Right cardiac atrium (tissue), 5 donors: Measurements from ENCODE around the gene S100PBP. TPM values are rescaled to one million over a fixed set of nuclear protein-coding genes. Genes with fewer than 3 reads are reported as not detected.

Experiments
- ATAC-seq, 2 donors: fragments of 200-7000 bp; cut with Tn5 transposase; one replicate each; pipeline versions ENCODE4 v1.8.0 to v1.9.1; 2020; ENCODE audit warnings: moderate library complexity in 2 of 2, mild to moderate bottlenecking in 1 of 2
- DNase-seq, 3 donors: peaks; one replicate each; pipeline ENCODE4 v3.0.0-alpha.2; 2020
- H3K27ac ChIP-seq: one replicate; pipeline ENCODE4 v1.5.1; 2013; ENCODE audit warnings: mild to moderate bottlenecking, low read length, control low read depth, moderate library complexity
- H3K27me3 ChIP-seq: one replicate; pipeline ENCODE4 v1.6.1; 2013; ENCODE audit not compliant: control insufficient read depth, insufficient read depth
- H3K4me1 ChIP-seq: one replicate; pipeline ENCODE4 v1.6.1; 2013; ENCODE audit warnings: low read length; ENCODE audit not compliant: control insufficient read depth, insufficient read depth
- H3K4me3 ChIP-seq: one replicate; pipeline ENCODE4 v1.5.1; 2013; ENCODE audit warnings: low read length, control low read depth
- H3K9me3 ChIP-seq: one replicate; pipeline ENCODE4 v1.6.1; 2013; ENCODE audit warnings: low read length; ENCODE audit not compliant: control insufficient read depth
- WGBS: extraction: QIAGEN DNeasy Blood & Tissue Kit; methylation state at CpG from one replicate; pipeline ENCODE4 v1.1.7; 2013; 5-methylcytosine and 5-hydroxymethylcytosine counted together
- intact Hi-C, 4 donors: fragments of 100-400 bp; cut with DNase I; formaldehyde crosslinking; loops; one replicate each; pipeline versions ENCODE4 v1.11.0 to v1.14.0; 2022 to 2023
- polyA plus RNA-seq: library from polyadenylated mRNA; stranded (reverse); fragments of 200-250 nt; gene quantifications from one replicate; pipeline ENCODE4 v1.2.3, GENCODE V29; 2013
- total RNA-seq, 4 donors: library from RNA; stranded (reverse); fragmentation: NEBNext Ultra II Directional; extraction: Animal tissue kit (Norgen Biotek cat#: 25700); gene quantifications; one replicate each; pipeline ENCODE4 v1.2.1, GENCODE V29; 2021
- donor health status: healthy with polysubstance abuse.
- donor health status: DM: no; HTN: yes; CAD: no.
- donor health status: DM: no; HTN: no; CAD: no.
- donor health status: DM: no; HTN: yes; CAD: no; lungs with severe emphysema.
- donor health status: DM: yes; HTN: yes; CAD: no.

Gene S100PBP
- total and polyA plus RNA-seq, 5 donors, result 8.1 to 19.8 (median 15.3) TPM

GRCh38 chr1:32881871-32882850 lies 64.7 kb downstream of the S100PBP start:
- intact Hi-C loops, result no loop called here
- Histone ChIP-seq H3K4me1 (peaks cover 5% of the 10 kb centered on the region), H3K27ac (no peak overlapping the region), H3K27me3 (no peaks in the 10 kb centered on the region), H3K9me3 (no peaks in the 10 kb centered on the region), H3K4me3 (no peak overlapping the region)
- DNase-seq (peak; percentile 52 to 79 (median 76)), ATAC-seq (peak; percentile 62 to 67)
- 15% methylated on average over 22 of the region's 22 CpGs for WGBS

- no peak for ATAC-seq
- peaks cover 3% of the 10 kb centered on the region for H3K4me1 ChIP-seq
- H3K27ac ChIP-seq, result no peak overlapping the region
- H3K4me3 ChIP-seq, result no peak overlapping the region
- intact Hi-C loops, result no loop called here
- no peaks in the 10 kb centered on the region for H3K27me3 ChIP-seq
- WGBS, result 85% methylated on average over 7 of the region's 7 CpGs
- no peak for DNase-seq
- no peaks in the 10 kb centered on the region for H3K9me3 ChIP-seq
Observed at GRCh38 chr1:32883338-32884031, 66.0 kb downstream of the S100PBP start.

GRCh38 chr1:32884032-32884372 lies 66.5 kb downstream of the S100PBP start:
- intact Hi-C loops, result no loop called here
- Histone ChIP-seq H3K9me3 (no peaks in the 10 kb centered on the region), H3K4me3 (no peak overlapping the region), H3K27ac (no peak overlapping the region), H3K27me3 (no peaks in the 10 kb centered on the region), H3K4me1 (peaks cover 3% of the 10 kb centered on the region)
- DNase-seq (no peak), ATAC-seq (no peak)
- 55% methylated on average over 4 of the region's 4 CpGs for WGBS

- peaks cover 3% of the 10 kb centered on the region for H3K4me1 ChIP-seq
- H3K27me3 ChIP-seq, result no peaks in the 10 kb centered on the region
- no peak overlapping the region for H3K27ac ChIP-seq
- H3K4me3 ChIP-seq, result no peak overlapping the region
- DNase-seq (peak in 1 of 3 donors; percentile 34), ATAC-seq (no peak)
- intact Hi-C loops, result no loop called here
- H3K9me3 ChIP-seq, result no peaks in the 10 kb centered on the region
- WGBS, result 34% methylated on average over 12 of the region's 12 CpGs
Observed at GRCh38 chr1:32884726-32885125, 67.3 kb downstream of the S100PBP start.

- Histone ChIP-seq H3K27ac (no peak overlapping the region), H3K4me3 (no peak overlapping the region), H3K4me1 (peaks cover 3% of the 10 kb centered on the region), H3K9me3 (no peaks in the 10 kb centered on the region), H3K27me3 (no peaks in the 10 kb centered on the region)
- intact Hi-C loops, result no loop called here
- DNase-seq (no peak), ATAC-seq (no peak)
- WGBS, result 23% methylated on average over 8 of the region's 8 CpGs
Observed at GRCh38 chr1:32885676-32886003, 68.2 kb downstream of the S100PBP start.

GRCh38 chr1:32886004-32886827 lies 68.8 kb downstream of the S100PBP start, which contains the start of gene HPCA:
HPCA (plus strand) TSS chr1:32886491; CDS start chr1:32888899, 2,408 bp downstream.
- H3K27ac ChIP-seq, result no peak within 1 kb of the TSS
- H3K4me3 ChIP-seq, result peak within 1 kb of the TSS; percentile 41
- H3K27me3 ChIP-seq, result no peaks in the 10 kb centered on the region
- H3K9me3 ChIP-seq, result no peaks in the 10 kb centered on the region
- intact Hi-C loops, result no loop called here
- 3% methylated on average over 79 of the region's 79 CpGs for WGBS
- DNase-seq (peak; percentile 48 to 86 (median 82)), ATAC-seq (peak; percentile 63 to 68)
- peaks cover 3% of the 10 kb centered on the region for H3K4me1 ChIP-seq

- DNase-seq (no peak), ATAC-seq (no peak)
- no peaks in the 10 kb centered on the region for H3K4me1 ChIP-seq
- H3K27me3 ChIP-seq, result no peaks in the 10 kb centered on the region
- 38% methylated on average over 19 of the region's 19 CpGs for WGBS
- intact Hi-C loops, result no loop called here
- no peak overlapping the region for H3K4me3 ChIP-seq
- H3K9me3 ChIP-seq, result no peaks in the 10 kb centered on the region
- no peak overlapping the region for H3K27ac ChIP-seq
Observed at GRCh38 chr1:32886828-32887414, 69.5 kb downstream of the S100PBP start.

- Histone ChIP-seq H3K4me3 (no peak overlapping the region), H3K4me1 (no peaks in the 10 kb centered on the region), H3K9me3 (no peaks in the 10 kb centered on the region), H3K27me3 (no peaks in the 10 kb centered on the region), H3K27ac (no peak overlapping the region)
- peak in 1 of 3 donors; percentile 26 for DNase-seq
- WGBS, result 74% methylated on average over 12 of the region's 12 CpGs
- intact Hi-C loops, result no loop called here
- ATAC-seq, result no peak
Observed at GRCh38 chr1:32887623-32888022, 70.2 kb downstream of the S100PBP start.

GRCh38 chr1:32888134-32888533 lies 70.7 kb downstream of the S100PBP start:
- DNase-seq, result no peak
- H3K4me1 ChIP-seq, result no peaks in the 10 kb centered on the region
- ATAC-seq, result no peak
- H3K27me3 ChIP-seq, result no peaks in the 10 kb centered on the region
- no peak overlapping the region for H3K4me3 ChIP-seq
- 74% methylated on average over 3 of the region's 3 CpGs for WGBS
- no peak overlapping the region for H3K27ac ChIP-seq
- intact Hi-C loops, result no loop called here
- no peaks in the 10 kb centered on the region for H3K9me3 ChIP-seq

- WGBS, result 90% methylated on average over 24 of the region's 24 CpGs
- no peak for ATAC-seq
- Histone ChIP-seq H3K4me3 (no peak overlapping the region), H3K27ac (no peak overlapping the region), H3K27me3 (no peaks in the 10 kb centered on the region), H3K9me3 (no peaks in the 10 kb centered on the region), H3K4me1 (no peaks in the 10 kb centered on the region)
- DNase-seq, result peak in 1 of 3 donors; percentile 47
- intact Hi-C loops, result no loop called here
Observed at GRCh38 chr1:32888677-32889420, 71.4 kb downstream of the S100PBP start.
